Hematopoietic multipotent progenitor cell treated with erythropoietin and hydrocortisone succinate and interleukin-3 and kit ligand, for 8 days (in vitro differentiated cells): ENCODE measurements around the gene ZDHHC13.
A peak's percentile ranks its signal among the peaks of the same experiment; 100 is the strongest.

Source experiments
- DNase-seq: peaks from one replicate; pipeline ENCODE4 v3.0.0-alpha.2; 2015

ZDHHC13 gene

GRCh38 chr11:19173004-19173689, 56.2 kb downstream of the ZDHHC13 start:
- no peak for DNase-seq

GRCh38 chr11:19173964-19174638, 57.1 kb downstream of the ZDHHC13 start:
- DNase-seq: no peak

- no peak for DNase-seq
These were observed 59.7 kb downstream of the ZDHHC13 start for GRCh38 chr11:19176629-19177186.

GRCh38 chr11:19181531-19182261, 64.7 kb downstream of the ZDHHC13 start:
- DNase-seq: no peak

GRCh38 chr11:19183646-19184045, 66.7 kb downstream of the ZDHHC13 start:
- no peak for DNase-seq

- DNase-seq: no peak
These were observed 68.1 kb downstream of the ZDHHC13 start for GRCh38 chr11:19185036-19185435.

GRCh38 chr11:19185516-19186052, 68.6 kb downstream of the ZDHHC13 start:
- no peak for DNase-seq

GRCh38 chr11:19187114-19187832, 70.3 kb downstream of the ZDHHC13 start:
- no peak for DNase-seq

GRCh38 chr11:19187833-19188258, 70.9 kb downstream of the ZDHHC13 start:
- no peak for DNase-seq

- no peak for DNase-seq
These were observed 74.7 kb downstream of the ZDHHC13 start for GRCh38 chr11:19191530-19192169.

GRCh38 chr11:19193916-19194315, 76.9 kb downstream of the ZDHHC13 start:
- no peak for DNase-seq

GRCh38 chr11:19194620-19195308, 77.8 kb downstream of the ZDHHC13 start:
- DNase-seq: no peak

GRCh38 chr11:19196432-19196831, 79.5 kb downstream of the ZDHHC13 start:
- no peak for DNase-seq

- no peak for DNase-seq
These were observed 82.1 kb downstream of the ZDHHC13 start for GRCh38 chr11:19199048-19199447.

GRCh38 chr11:19199771-19200170, 82.8 kb downstream of the ZDHHC13 start:
- peak; percentile 66 for DNase-seq

GRCh38 chr11:19200410-19201201, 83.6 kb downstream of the ZDHHC13 start:
- peak; percentile 86 for DNase-seq

- no peak for DNase-seq
These were observed 85.0 kb downstream of the ZDHHC13 start, which contains the start of gene CSRP3 for GRCh38 chr11:19201737-19202605. Gene CSRP3, minus strand, starts transcription at chr11:19201983. Its CDS starts 9,535 bp downstream, at chr11:19192448.

- no peak for DNase-seq
These were observed 87.9 kb downstream of the ZDHHC13 start for GRCh38 chr11:19204836-19205235.

- no peak for DNase-seq
These were observed 91.2 kb downstream of the ZDHHC13 start for GRCh38 chr11:19208181-19208580.
